Neural cell (in vitro differentiated cells): ENCODE results near the gene DCTN3. TPM values are rescaled to one million over a fixed set of nuclear protein-coding genes. Genes with fewer than 3 reads are reported as not detected.

Experiments
- H2AFZ ChIP-seq: fragments of 200-600, 300-800 bp; sonication (generic), shearing (Covaris generic); 2 replicates; pipeline ENCODE4 v1.6.0; 2014; ENCODE audit warnings: low read depth, mild to moderate bottlenecking, antibody characterized with exemption, low read length, moderate library complexity
- H3F3A ChIP-seq: fragments of 200-600 bp; shearing (Covaris generic); 2 replicates; pipeline ENCODE4 v1.6.1; 2016; ENCODE audit warnings: mild to moderate bottlenecking, moderate library complexity, mixed read lengths, antibody characterized with exemption, low read length; ENCODE audit not compliant: insufficient read depth, poor library complexity, severe bottlenecking
- H3K27ac ChIP-seq: fragments of 200-600, 300-800 bp; sonication (generic), shearing (Covaris generic); 2 replicates; pipeline ENCODE4 v1.5.1; 2014; ENCODE audit warnings: mild to moderate bottlenecking, low read length, moderate library complexity
- H3K27me3 ChIP-seq: fragments of 300-800, 200-600 bp; sonication (generic), shearing (Covaris generic); 2 replicates; pipeline ENCODE4 v1.6.0; 2014; ENCODE audit warnings: mild to moderate bottlenecking, low read depth, low read length, moderate library complexity; ENCODE audit not compliant: insufficient read depth
- H3K36me3 ChIP-seq: fragments of 300-800, 200-600 bp; sonication (generic), shearing (Covaris generic); 2 replicates; pipeline ENCODE4 v1.5.1; 2014; ENCODE audit warnings: mild to moderate bottlenecking, antibody characterized with exemption, low read length, moderate library complexity; ENCODE audit not compliant: insufficient read depth
- H3K4me2 ChIP-seq: fragments of 300-800, 200-600 bp; sonication (generic), shearing (Covaris generic); 2 replicates; pipeline ENCODE4 v1.6.0; 2014; ENCODE audit warnings: mild to moderate bottlenecking, low read length
- H3K4me3 ChIP-seq: fragments of 300-800, 200-600 bp; sonication (generic), shearing (Covaris generic); 2 replicates; pipeline ENCODE4 v1.5.1; 2014; ENCODE audit warnings: mild to moderate bottlenecking, low read length, moderate library complexity
- H3K79me2 ChIP-seq: fragments of 200-600 bp; shearing (Covaris generic); replicated peaks from 2 replicates; pipeline ENCODE4 v1.6.0; 2014; ENCODE audit warnings: mild to moderate bottlenecking, low read length, moderate library complexity; ENCODE audit not compliant: insufficient read depth
- H3K9ac ChIP-seq: fragments of 300-800, 200-600 bp; sonication (generic), shearing (Covaris generic); 2 replicates; pipeline ENCODE4 v1.6.1; 2016; ENCODE audit warnings: mild to moderate bottlenecking, low read length, mixed read lengths
- H3K9me2 ChIP-seq: fragments of 200-600 bp; shearing (Covaris generic); 2 replicates; pipeline ENCODE4 v1.6.1; 2016; ENCODE audit warnings: mild to moderate bottlenecking, low read length, mixed read lengths; ENCODE audit not compliant: insufficient read depth
- H3K9me3 ChIP-seq: fragments of 200-600, 300-800 bp; sonication (generic), shearing (Covaris generic); 2 replicates; pipeline ENCODE4 v1.6.1; 2016; ENCODE audit warnings: mild to moderate bottlenecking, mixed run types, low read length, moderate library complexity, mixed read lengths
- H4K20me1 ChIP-seq: fragments of 200-600 bp; shearing (Covaris generic); 2 replicates; pipeline ENCODE4 v1.6.1; 2016; ENCODE audit warnings: mild to moderate bottlenecking, mixed run types; ENCODE audit not compliant: insufficient read depth
- CTCF ChIP-seq: fragments of 450-650 bp; IDR thresholded peaks from 2 replicates; pipeline ENCODE4 v1.5.1; 2014; ENCODE audit warnings: antibody characterized with exemption, mild to moderate bottlenecking, moderate library complexity; ENCODE audit not compliant: poor library complexity, severe bottlenecking
- EP300 ChIP-seq: fragments of 450-650 bp; conservative IDR thresholded peaks from 2 replicates; pipeline ENCODE4 v1.6.1; 2014; ENCODE audit warnings: antibody characterized with exemption, mild to moderate bottlenecking, moderate library complexity; ENCODE audit not compliant: poor library complexity, severe bottlenecking
- EZH2 ChIP-seq: fragments of 200-600, 300-800 bp; shearing (Covaris generic), sonication (generic); IDR thresholded peaks from 2 replicates; pipeline ENCODE4 v1.6.1; 2014; ENCODE audit warnings: antibody characterized with exemption, low read length, borderline replicate concordance, mild to moderate bottlenecking; ENCODE audit not compliant: insufficient read depth, poor library complexity, severe bottlenecking
- MXI1 ChIP-seq: fragments of 450-650 bp; conservative IDR thresholded peaks from 2 replicates; pipeline ENCODE4 v1.6.1; 2014; ENCODE audit warnings: antibody characterized with exemption, mild to moderate bottlenecking; ENCODE audit not compliant: poor library complexity, severe bottlenecking
- POLR2AphosphoS5 ChIP-seq: IDR thresholded peaks from 2 replicates; pipeline ENCODE4 v1.6.1; 2012
- RAD21 ChIP-seq: fragments of 450-650 bp; conservative IDR thresholded peaks from 2 replicates; pipeline ENCODE4 v1.6.1; 2014; ENCODE audit warnings: antibody characterized with exemption, mild to moderate bottlenecking, moderate library complexity
- REST ChIP-seq: IDR thresholded peaks from 2 replicates; pipeline ENCODE4 v1.6.1; 2012; ENCODE audit warnings: borderline replicate concordance
- SMC3 ChIP-seq: fragments of 450-650 bp; conservative IDR thresholded peaks from 2 replicates; pipeline ENCODE4 v1.6.1; 2014; ENCODE audit warnings: antibody characterized with exemption, mild to moderate bottlenecking, moderate library complexity; ENCODE audit not compliant: poor library complexity
- TAF1 ChIP-seq: IDR thresholded peaks from 2 replicates; pipeline ENCODE4 v1.6.1; 2012; ENCODE audit warnings: low read depth
- polyA plus RNA-seq: library from polyadenylated mRNA; depleted of rRNA; stranded (reverse); fragments of >200 nt; gene quantifications from 2 replicates; pipeline ENCODE4 v1.2.3, GENCODE V29; 2014

DCTN3 gene
- polyA plus RNA-seq, 1 donor from 2014 or later, result 380 TPM

GRCh38 chr9:34606905-34607304 lies 13.4 kb downstream of the DCTN3 start:
- Histone ChIP-seq H2AFZ (no peak overlapping the region), H3F3A (no peaks in the 10 kb centered on the region), H3K9me3 (no peaks in the 10 kb centered on the region), H3K4me3 (no peak overlapping the region), H3K9me2 (no peaks in the 10 kb centered on the region), H3K27ac (no peak overlapping the region), H3K27me3 (no peaks in the 10 kb centered on the region), H3K79me2 (no peaks in the 10 kb centered on the region), H4K20me1 (no peaks in the 10 kb centered on the region), H3K36me3 (no peaks in the 10 kb centered on the region), H3K4me2 (no peak overlapping the region), H3K9ac (no peak overlapping the region)
- TF ChIP-seq POLR2AphosphoS5 (no peak), REST (no peak), RAD21 (no peak), TAF1 (no peak), MXI1 (no peak), EP300 (no peak), SMC3 (no peak), EZH2 (no peak), CTCF (no peak)

GRCh38 chr9:34606190-34606589 lies 14.1 kb downstream of the DCTN3 start:
- H2AFZ ChIP-seq, result no peak overlapping the region
- no peak overlapping the region for H3K27ac ChIP-seq
- no peaks in the 10 kb centered on the region for H3K36me3 ChIP-seq
- TF ChIP-seq EP300 (no peak), MXI1 (no peak), TAF1 (no peak), REST (no peak), SMC3 (no peak), POLR2AphosphoS5 (no peak)
- H3K4me3 ChIP-seq, result no peak overlapping the region
- no peaks in the 10 kb centered on the region for H3K27me3 ChIP-seq
- H3K9ac ChIP-seq, result no peak overlapping the region
- H4K20me1 ChIP-seq, result no peaks in the 10 kb centered on the region
- no peak overlapping the region for H3K4me2 ChIP-seq
- no peaks in the 10 kb centered on the region for H3K9me3 ChIP-seq
- H3K9me2 ChIP-seq, result no peaks in the 10 kb centered on the region
- H3K79me2 ChIP-seq, result no peaks in the 10 kb centered on the region
- H3F3A ChIP-seq, result no peaks in the 10 kb centered on the region
